Right lobe of liver (tissue), 4 donors: ENCODE measurements around the gene TNS3.

ENCODE experiments used
- POLR2A ChIP-seq: fragments of 450-650 bp; IDR thresholded peaks from one replicate; pipeline ENCODE4 v1.6.1; 2017; ENCODE audit warnings: antibody characterized with exemption, mild to moderate bottlenecking
- TF ChIP-seq, protein P1 (sequence below), 4 donors: fragments of 200-600 bp in 3 of 4; fragments of 450-650 bp in 1 of 4; IDR thresholded peaks; one replicate each; pipeline versions ENCODE4 v1.5.1 to v1.8.0; 2016 to 2022; ENCODE audit warnings: antibody characterized with exemption in 4 of 4, mild to moderate bottlenecking in 2 of 4
- donor health status: DM: no; HTN: no; CAD: no.
- donor health status: DM: no; HTN: no; CAD: no.
- donor health status: DM: no; HTN: yes; CAD: no.

DNA sequence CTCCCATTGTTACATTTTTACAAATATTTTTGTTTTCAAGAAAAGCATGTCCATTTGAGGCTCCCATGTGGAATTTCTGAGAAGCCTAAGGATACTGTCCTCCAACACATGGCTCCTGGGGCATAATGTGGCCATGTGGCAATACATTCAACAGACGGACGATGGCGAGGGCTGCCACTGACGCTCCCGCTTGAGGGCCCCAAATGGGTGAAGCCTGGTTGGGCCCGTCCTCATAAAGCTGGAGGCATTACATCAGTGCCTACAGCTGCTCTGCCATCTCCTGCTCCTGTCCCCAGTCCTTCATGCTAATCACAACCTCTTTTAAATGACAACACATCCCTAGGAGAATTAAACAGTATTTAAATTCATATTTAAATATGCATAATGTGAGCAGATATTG, 246.8 kb downstream of the TNS3 start:
- TF ChIP-seq, protein P1, sequence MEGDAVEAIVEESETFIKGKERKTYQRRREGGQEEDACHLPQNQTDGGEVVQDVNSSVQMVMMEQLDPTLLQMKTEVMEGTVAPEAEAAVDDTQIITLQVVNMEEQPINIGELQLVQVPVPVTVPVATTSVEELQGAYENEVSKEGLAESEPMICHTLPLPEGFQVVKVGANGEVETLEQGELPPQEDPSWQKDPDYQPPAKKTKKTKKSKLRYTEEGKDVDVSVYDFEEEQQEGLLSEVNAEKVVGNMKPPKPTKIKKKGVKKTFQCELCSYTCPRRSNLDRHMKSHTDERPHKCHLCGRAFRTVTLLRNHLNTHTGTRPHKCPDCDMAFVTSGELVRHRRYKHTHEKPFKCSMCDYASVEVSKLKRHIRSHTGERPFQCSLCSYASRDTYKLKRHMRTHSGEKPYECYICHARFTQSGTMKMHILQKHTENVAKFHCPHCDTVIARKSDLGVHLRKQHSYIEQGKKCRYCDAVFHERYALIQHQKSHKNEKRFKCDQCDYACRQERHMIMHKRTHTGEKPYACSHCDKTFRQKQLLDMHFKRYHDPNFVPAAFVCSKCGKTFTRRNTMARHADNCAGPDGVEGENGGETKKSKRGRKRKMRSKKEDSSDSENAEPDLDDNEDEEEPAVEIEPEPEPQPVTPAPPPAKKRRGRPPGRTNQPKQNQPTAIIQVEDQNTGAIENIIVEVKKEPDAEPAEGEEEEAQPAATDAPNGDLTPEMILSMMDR (IDR thresholded peaks at IDR 0.05), result no peak
- TF ChIP-seq POLR2A, result no peak
